HEK293T (cell line): Measurements from ENCODE around the gene PIEZO1.

Experiments
- CTCF ChIA-PET: fragments of 350-600 bp; formaldehyde crosslinking; extraction: SDS; loops from one replicate; lab custom pipeline; 2021; ENCODE audit warnings: antibody characterized with exemption, inconsistent platforms; lab: Yijun Ruan, JAX
- POLR2A ChIA-PET: fragments of 350-600 bp; formaldehyde crosslinking; extraction: SDS; loops from one replicate; lab custom pipeline; 2020; ENCODE audit warnings: antibody characterized with exemption, inconsistent platforms; lab: Yijun Ruan, JAX
- DNase-seq: peaks from one replicate; pipeline ENCODE4 v3.0.0; 2012; ENCODE audit warnings: mixed read lengths; ENCODE audit errors: extremely low spot score
- ARNT ChIP-seq: fragments of 450-650 bp; IDR thresholded peaks from 2 replicates; pipeline ENCODE4 v1.6.1; 2017; ENCODE audit warnings: mild to moderate bottlenecking
- BHLHE40 ChIP-seq: fragments of 450-650 bp; IDR thresholded peaks from 2 replicates; pipeline ENCODE4 v1.6.1; 2016; ENCODE audit warnings: mild to moderate bottlenecking, moderate library complexity, borderline replicate concordance
- CTBP1 ChIP-seq: fragments of 450-650 bp; IDR thresholded peaks from 2 replicates; pipeline ENCODE4 v1.6.1; 2016; ENCODE audit warnings: borderline replicate concordance
- ELF4 ChIP-seq: fragments of 450-650 bp; IDR thresholded peaks from 2 replicates; pipeline ENCODE4 v1.6.1; 2017; ENCODE audit warnings: antibody characterized with exemption
- FOXA1 ChIP-seq: fragments of 450-650 bp; IDR thresholded peaks from 2 replicates; pipeline ENCODE4 v1.6.1; 2016; ENCODE audit warnings: mild to moderate bottlenecking
- FOXK2 ChIP-seq: fragments of 450-650 bp; IDR thresholded peaks from 2 replicates; pipeline ENCODE4 v1.6.1; 2016; ENCODE audit warnings: mild to moderate bottlenecking
- FOXM1 ChIP-seq: fragments of 450-650 bp; IDR thresholded peaks from 2 replicates; pipeline ENCODE4 v1.6.1; 2017; ENCODE audit warnings: mild to moderate bottlenecking, borderline replicate concordance
- HDGF ChIP-seq: fragments of 450-650 bp; IDR thresholded peaks from 2 replicates; pipeline ENCODE4 v1.6.1; 2017; ENCODE audit warnings: antibody characterized with exemption, borderline replicate concordance
- L3MBTL2 ChIP-seq: fragments of 450-650 bp; conservative IDR thresholded peaks from 2 replicates; pipeline ENCODE4 v1.6.1; 2016; ENCODE audit warnings: mild to moderate bottlenecking
- LEF1 ChIP-seq: fragments of 450-650 bp; IDR thresholded peaks from 2 replicates; pipeline ENCODE4 v1.6.1; 2017; ENCODE audit warnings: mild to moderate bottlenecking, borderline replicate concordance
- NFRKB ChIP-seq: fragments of 450-650 bp; IDR thresholded peaks from 2 replicates; pipeline ENCODE4 v1.6.1; 2016; ENCODE audit warnings: mild to moderate bottlenecking, moderate library complexity
- SP1 ChIP-seq: fragments of 450-650 bp; IDR thresholded peaks from 2 replicates; pipeline ENCODE4 v1.6.1; 2017
- SUZ12 ChIP-seq: fragments of 450-650 bp; IDR thresholded peaks from 2 replicates; pipeline ENCODE4 v1.6.1; 2016; ENCODE audit warnings: mild to moderate bottlenecking
- TARDBP ChIP-seq: fragments of 450-650 bp; IDR thresholded peaks from 2 replicates; pipeline ENCODE4 v1.6.1; 2016
- ZNF384 ChIP-seq: fragments of 450-650 bp; IDR thresholded peaks from 2 replicates; pipeline ENCODE4 v1.6.1; 2016
- TF ChIP-seq, protein P1 (sequence below): fragments of 450-650 bp; IDR thresholded peaks from 2 replicates; pipeline ENCODE4 v1.6.1; 2016

The PIEZO1 gene

DNA sequence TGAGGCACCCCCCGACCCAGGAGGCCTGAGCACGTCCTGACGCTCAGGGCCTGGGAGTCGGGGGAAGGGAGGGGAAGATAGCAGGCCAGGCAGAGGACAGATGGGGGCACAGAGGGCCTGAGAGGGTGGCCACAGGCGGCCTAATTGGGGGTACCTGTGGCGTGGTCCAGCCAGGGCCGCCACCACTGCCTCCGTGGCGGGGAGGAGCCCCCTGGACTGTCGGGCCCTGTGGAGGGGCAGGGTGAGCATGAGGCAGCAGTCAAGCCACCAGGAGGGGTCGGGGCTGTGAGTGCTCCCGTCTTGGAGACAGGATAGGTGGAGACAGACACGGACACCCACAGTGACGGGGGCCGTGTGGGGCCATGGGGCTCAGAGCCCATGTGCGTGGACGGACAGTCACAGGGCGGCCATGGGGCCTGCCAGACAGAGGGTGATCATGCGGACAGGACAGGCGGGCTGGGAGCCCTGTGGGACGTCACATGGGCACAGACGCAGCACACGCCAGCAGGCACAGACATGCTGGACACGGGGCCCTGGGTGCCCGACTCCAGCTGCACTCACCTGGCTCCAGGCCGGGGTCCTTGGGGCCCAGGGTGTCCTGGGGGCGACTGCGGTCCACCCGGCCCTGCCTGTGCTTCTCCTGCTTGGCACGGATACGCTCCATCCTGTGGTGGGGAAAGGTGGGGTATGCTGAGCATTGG is 60.0 kb downstream of the PIEZO1 start:
- DNase-seq, result no peak
- CTCF ChIA-PET, result no interaction called here
- TF ChIP-seq ZNF384, result no peak
- no peak for TF ChIP-seq L3MBTL2
- TF ChIP-seq, protein P1, sequence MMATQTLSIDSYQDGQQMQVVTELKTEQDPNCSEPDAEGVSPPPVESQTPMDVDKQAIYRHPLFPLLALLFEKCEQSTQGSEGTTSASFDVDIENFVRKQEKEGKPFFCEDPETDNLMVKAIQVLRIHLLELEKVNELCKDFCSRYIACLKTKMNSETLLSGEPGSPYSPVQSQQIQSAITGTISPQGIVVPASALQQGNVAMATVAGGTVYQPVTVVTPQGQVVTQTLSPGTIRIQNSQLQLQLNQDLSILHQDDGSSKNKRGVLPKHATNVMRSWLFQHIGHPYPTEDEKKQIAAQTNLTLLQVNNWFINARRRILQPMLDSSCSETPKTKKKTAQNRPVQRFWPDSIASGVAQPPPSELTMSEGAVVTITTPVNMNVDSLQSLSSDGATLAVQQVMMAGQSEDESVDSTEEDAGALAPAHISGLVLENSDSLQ, result no peak
- TF ChIP-seq FOXA1, result no peak
- POLR2A ChIA-PET, result no interaction called here

DNA sequence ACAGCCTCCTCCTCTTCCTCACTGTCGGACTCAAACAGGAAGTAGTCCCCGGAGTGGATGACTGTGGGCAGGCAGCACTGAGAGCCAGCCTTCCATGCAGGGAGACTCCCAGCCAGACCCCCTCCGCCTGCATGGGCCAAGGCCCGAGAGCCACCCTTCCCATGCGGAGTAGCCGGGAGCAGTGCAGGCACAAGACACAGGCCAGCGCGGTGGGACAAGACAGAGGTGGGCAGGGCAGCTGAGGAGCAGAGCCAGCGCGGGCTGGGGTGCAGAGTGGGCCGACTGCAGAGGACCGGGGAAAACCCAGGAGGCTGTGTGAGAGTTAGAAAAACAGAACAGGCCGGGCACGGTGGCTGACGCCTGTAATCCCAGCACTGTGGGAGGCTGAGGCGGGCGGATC is 61.1 kb downstream of the PIEZO1 start:
- POLR2A ChIA-PET, result no interaction called here
- no peak for TF ChIP-seq ARNT
- TF ChIP-seq FOXK2, result no peak
- no peak for TF ChIP-seq FOXA1
- no peak for TF ChIP-seq SP1
- TF ChIP-seq HDGF, result no peak
- no peak for TF ChIP-seq ELF4
- TF ChIP-seq LEF1, result no peak
- TF ChIP-seq FOXM1, result no peak
- TF ChIP-seq TARDBP, result no peak
- no peak for TF ChIP-seq CTBP1
- no peak for TF ChIP-seq L3MBTL2
- TF ChIP-seq NFRKB, result no peak
- TF ChIP-seq, protein P1, result no peak
- CTCF ChIA-PET, result no interaction called here
- DNase-seq, result no peak

DNA sequence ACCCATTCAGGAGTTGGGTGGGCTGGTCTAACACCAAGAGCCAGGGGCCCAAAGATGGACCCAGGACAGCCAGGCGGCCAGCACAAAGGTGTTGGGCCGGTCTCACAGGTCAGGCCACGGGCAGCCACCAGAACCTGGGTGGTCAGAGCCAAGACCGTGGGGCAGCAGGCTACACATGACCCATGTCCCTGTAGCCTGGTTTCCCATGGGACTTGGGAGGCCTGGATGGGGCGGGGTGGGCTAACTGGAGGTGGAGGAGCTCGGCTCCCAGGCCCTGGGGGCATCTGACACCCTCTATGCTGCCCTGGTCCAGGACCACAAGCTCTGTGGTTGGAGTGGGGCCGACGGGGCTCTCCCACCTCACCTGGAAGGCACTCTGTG is 61.5 kb downstream of the PIEZO1 start:
- no peak for DNase-seq
- CTCF ChIA-PET, result no interaction called here
- POLR2A ChIA-PET, result no interaction called here
- TF ChIP-seq L3MBTL2 (no peak), ELF4 (no peak), BHLHE40 (no peak), HDGF (no peak), ZNF384 (no peak), CTBP1 (no peak), LEF1 (no peak)

DNA sequence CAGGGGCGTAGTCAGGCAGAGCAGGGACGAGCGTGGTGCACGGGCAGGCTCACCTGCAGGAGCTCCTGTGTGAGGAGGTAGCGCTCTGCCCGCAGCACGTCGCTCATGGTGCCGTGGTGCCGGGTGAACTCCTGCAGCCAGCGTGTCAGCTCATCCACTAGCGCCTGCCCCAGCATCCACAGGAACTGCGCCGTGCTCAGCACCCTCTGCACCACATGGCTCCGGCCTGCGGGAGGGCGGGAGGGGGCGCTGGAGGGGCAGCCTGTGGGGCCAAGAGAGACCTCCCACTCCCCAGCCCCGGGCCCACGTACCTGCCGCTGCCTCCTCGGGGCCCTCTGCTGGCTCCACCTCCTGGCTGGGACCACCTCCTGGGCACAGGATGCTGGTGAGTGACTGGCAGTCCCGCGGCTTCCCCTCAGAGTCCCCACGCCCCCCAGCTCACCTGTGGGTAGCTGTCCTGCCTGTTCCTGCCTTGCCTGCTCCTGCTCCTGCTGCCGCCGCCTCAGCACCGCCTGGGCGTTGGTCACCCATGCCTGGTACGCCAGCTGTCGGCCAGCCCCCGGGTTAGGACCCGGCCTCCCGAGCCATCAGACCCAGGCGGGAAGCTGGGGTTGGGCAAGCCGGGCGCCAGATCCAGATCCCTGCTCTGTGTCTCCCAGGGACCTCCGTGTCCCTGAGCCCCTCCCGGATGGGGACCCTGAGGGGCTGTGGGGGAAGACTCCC is 62.1 kb downstream of the PIEZO1 start:
- no peak for TF ChIP-seq FOXK2
- no peak for TF ChIP-seq SUZ12
- TF ChIP-seq FOXA1, result no peak
- no peak for TF ChIP-seq CTBP1
- no peak for TF ChIP-seq FOXM1
- no peak for TF ChIP-seq NFRKB
- no peak for TF ChIP-seq ARNT
- TF ChIP-seq, protein P1, result no peak
- TF ChIP-seq ELF4, result no peak
- no peak for TF ChIP-seq BHLHE40
- TF ChIP-seq HDGF, result no peak
- TF ChIP-seq LEF1, result no peak
- no peak for TF ChIP-seq L3MBTL2
- TF ChIP-seq ZNF384, result no peak
- no peak for TF ChIP-seq SP1
- TF ChIP-seq TARDBP, result no peak
- ChIA-PET POLR2A (no interaction called here), CTCF (no interaction called here)
- DNase-seq, result no peak

DNA sequence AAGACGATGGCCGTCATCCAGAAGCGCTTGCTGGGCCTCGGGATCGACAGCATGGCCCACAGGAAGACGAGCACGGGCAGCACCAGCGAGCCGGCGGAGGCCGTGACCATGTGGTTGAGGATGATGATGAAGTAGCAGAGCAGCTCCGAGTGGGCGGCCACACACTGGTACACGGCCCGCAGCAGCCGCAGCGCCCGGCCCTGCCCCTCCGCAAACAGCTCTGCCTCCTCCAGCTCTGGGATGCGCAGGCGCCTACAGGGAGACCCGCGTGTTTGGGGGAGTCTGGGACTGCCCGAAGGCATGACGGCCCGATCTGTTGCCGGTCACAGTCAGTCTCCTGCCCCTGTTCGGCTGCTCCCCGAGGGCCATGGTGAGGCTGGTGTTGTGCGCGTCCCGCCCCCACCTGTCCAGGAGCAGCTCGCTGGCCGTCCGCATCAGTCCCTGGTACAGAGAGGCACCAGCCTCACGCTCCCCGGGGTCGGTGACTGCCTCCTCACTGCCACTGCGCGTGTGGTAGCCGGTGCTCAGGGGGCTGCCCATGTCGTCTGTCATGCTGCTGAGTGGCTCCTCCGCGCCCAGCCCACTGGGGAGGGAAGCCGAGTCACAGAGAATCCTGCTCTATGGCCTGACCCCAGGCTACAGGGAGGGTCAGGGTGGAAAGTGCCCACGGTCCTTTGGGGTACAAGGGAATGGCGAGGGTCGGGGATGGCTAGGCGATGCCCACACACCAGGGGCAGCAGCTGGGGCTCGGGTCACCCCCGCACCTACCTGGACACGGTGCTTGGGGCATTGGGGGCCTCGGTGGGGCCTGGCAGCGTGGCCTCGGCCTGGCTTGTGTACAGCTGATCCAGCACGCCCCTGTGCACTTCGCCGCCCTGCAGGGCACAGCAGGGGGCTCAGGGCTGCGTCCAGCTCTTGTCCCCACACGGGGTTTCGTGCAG is 62.9 kb downstream of the PIEZO1 start:
- POLR2A ChIA-PET, result no interaction called here
- no peak for DNase-seq
- TF ChIP-seq L3MBTL2 (no peak), ELF4 (no peak), HDGF (no peak), FOXM1 (no peak), ZNF384 (no peak), TARDBP (no peak), NFRKB (no peak)
- CTCF ChIA-PET, result no interaction called here

DNA sequence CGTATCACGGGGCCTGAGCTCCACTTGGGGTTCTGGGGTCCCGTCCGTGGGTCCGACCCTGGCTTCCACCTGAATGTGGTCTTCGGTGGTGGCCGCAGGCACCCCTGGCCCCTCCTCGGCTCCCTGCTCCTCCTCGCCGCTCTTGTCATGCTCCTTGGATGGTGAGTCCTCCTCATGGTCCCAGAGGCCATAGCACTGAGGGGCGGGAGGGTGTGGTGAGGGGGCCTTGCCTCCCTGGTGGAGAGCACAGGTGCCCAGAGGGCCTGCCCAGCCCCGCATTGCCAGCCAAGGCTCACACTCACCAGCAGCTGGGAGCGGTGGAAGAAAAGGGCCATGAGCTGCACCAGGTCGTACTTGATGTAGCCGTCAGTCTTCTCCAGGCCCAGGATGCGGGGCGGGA is 63.8 kb downstream of the PIEZO1 start:
- POLR2A ChIA-PET, result interaction anchor here (0.6 kb wide), 1 partner anchor 281 kb away, joined by 3 read pairs; no protein-coding TSS in a partner anchor
- CTCF ChIA-PET, result no interaction called here
- TF ChIP-seq FOXA1 (no peak), TARDBP (no peak), BHLHE40 (no peak), FOXK2 (no peak)
- TF ChIP-seq, protein P1, result no peak

More for the DNA sequence above, 63.8 kb downstream of the PIEZO1 start:
- DNase-seq, result no peak
